HEK293 (cell line): ENCODE data around the gene LYSMD2.
"Not testable (repeated sequence)": the region's sequence is repeated elsewhere in the genome, so short reads cannot be mapped to it uniquely, and the experiment has no call there.

Experiments
- CTCF ChIP-seq: fragments of 450-650 bp; formaldehyde crosslinking; IDR thresholded peaks from 2 replicates; pipeline ENCODE4 v1.5.1; 2016; ENCODE audit warnings: missing biosample characterization, missing genetic modification characterization
- KLF16 ChIP-seq: fragments of 450-650 bp; formaldehyde crosslinking; IDR thresholded peaks from 2 replicates; pipeline ENCODE4 v1.5.1; 2017; ENCODE audit warnings: missing biosample characterization, missing genetic modification characterization
- PBX3 ChIP-seq: sonication (generic); formaldehyde crosslinking; IDR thresholded peaks from 2 replicates; pipeline ENCODE4 v1.8.1; 2022; ENCODE audit warnings: mild to moderate bottlenecking, moderate library complexity, missing genetic modification reagents
- ZNF146 ChIP-seq: fragments of 450-650 bp; formaldehyde crosslinking; IDR thresholded peaks from 2 replicates; pipeline ENCODE4 v1.5.1; 2016; ENCODE audit warnings: missing biosample characterization, missing genetic modification characterization
- TF ChIP-seq, protein P1 (sequence below): fragments of 450-650 bp; formaldehyde crosslinking; IDR thresholded peaks from 2 replicates; pipeline ENCODE4 v1.5.1; 2016; ENCODE audit warnings: missing biosample characterization, missing genetic modification characterization
- TF ChIP-seq, protein P2 (sequence below): fragments of 450-650 bp; IDR thresholded peaks from 2 replicates; pipeline ENCODE4 v1.5.1; 2018; ENCODE audit warnings: missing biosample characterization, missing genetic modification characterization

GRCh38 chr15:51787130-51787529 is 49.7 kb upstream of the LYSMD2 start:
- not testable (repeated sequence) for TF ChIP-seq KLF16 (tag by site-specific recombination); PBX3 (CRISPR knock-in tag); CTCF (tag by site-specific recombination); ZNF146 (tag by site-specific recombination)
- TF ChIP-seq, protein P1, sequence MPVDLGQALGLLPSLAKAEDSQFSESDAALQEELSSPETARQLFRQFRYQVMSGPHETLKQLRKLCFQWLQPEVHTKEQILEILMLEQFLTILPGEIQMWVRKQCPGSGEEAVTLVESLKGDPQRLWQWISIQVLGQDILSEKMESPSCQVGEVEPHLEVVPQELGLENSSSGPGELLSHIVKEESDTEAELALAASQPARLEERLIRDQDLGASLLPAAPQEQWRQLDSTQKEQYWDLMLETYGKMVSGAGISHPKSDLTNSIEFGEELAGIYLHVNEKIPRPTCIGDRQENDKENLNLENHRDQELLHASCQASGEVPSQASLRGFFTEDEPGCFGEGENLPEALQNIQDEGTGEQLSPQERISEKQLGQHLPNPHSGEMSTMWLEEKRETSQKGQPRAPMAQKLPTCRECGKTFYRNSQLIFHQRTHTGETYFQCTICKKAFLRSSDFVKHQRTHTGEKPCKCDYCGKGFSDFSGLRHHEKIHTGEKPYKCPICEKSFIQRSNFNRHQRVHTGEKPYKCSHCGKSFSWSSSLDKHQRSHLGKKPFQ, result not testable (repeated sequence)
- TF ChIP-seq, protein P2, sequence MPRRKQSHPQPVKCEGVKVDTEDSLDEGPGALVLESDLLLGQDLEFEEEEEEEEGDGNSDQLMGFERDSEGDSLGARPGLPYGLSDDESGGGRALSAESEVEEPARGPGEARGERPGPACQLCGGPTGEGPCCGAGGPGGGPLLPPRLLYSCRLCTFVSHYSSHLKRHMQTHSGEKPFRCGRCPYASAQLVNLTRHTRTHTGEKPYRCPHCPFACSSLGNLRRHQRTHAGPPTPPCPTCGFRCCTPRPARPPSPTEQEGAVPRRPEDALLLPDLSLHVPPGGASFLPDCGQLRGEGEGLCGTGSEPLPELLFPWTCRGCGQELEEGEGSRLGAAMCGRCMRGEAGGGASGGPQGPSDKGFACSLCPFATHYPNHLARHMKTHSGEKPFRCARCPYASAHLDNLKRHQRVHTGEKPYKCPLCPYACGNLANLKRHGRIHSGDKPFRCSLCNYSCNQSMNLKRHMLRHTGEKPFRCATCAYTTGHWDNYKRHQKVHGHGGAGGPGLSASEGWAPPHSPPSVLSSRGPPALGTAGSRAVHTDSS (tag by site-specific recombination), result not testable (repeated sequence)
